RWPE1 (cell line): ENCODE results near the gene DDX5.

Experiments
- CTCF ChIA-PET: fragments of 350-600 bp; sonication (Branson Sonifier 250); formaldehyde crosslinking; extraction: SDS; loops from one replicate; lab custom pipeline; 2021; lab: Yijun Ruan, JAX
- POLR2A ChIA-PET: fragments of 400-600 bp; formaldehyde crosslinking; extraction: SDS; loops from one replicate; lab custom pipeline; 2020; ENCODE audit warnings: antibody characterized with exemption; ENCODE audit not compliant: low non-redundant PET; lab: Yijun Ruan, JAX
- DNase-seq: peaks from one replicate; pipeline ENCODE4 v3.0.0; 2012; ENCODE audit warnings: low spot score
- H3K27ac ChIP-seq: fragments of 450-650 bp; 2 replicates; pipeline ENCODE4 v1.5.1; 2017
- TF ChIP-seq, protein P1 (sequence below): fragments of 450-650 bp; conservative IDR thresholded peaks from 2 replicates; pipeline ENCODE4 v1.5.1; 2017; ENCODE audit warnings: low read depth, mild to moderate bottlenecking

DDX5 gene

GRCh38 chr17:64520359-64520758 lies 14.3 kb upstream of the DDX5 start:
- CTCF ChIA-PET = interaction anchor here (0.6 kb wide), 1 partner anchor 487 kb away, joined by 7 read pairs; no protein-coding TSS in a partner anchor
- no peak for DNase-seq
- TF ChIP-seq, protein P1, sequence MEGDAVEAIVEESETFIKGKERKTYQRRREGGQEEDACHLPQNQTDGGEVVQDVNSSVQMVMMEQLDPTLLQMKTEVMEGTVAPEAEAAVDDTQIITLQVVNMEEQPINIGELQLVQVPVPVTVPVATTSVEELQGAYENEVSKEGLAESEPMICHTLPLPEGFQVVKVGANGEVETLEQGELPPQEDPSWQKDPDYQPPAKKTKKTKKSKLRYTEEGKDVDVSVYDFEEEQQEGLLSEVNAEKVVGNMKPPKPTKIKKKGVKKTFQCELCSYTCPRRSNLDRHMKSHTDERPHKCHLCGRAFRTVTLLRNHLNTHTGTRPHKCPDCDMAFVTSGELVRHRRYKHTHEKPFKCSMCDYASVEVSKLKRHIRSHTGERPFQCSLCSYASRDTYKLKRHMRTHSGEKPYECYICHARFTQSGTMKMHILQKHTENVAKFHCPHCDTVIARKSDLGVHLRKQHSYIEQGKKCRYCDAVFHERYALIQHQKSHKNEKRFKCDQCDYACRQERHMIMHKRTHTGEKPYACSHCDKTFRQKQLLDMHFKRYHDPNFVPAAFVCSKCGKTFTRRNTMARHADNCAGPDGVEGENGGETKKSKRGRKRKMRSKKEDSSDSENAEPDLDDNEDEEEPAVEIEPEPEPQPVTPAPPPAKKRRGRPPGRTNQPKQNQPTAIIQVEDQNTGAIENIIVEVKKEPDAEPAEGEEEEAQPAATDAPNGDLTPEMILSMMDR = no peak
- no peak overlapping the region for H3K27ac ChIP-seq
- POLR2A ChIA-PET = no interaction called here

DNA sequence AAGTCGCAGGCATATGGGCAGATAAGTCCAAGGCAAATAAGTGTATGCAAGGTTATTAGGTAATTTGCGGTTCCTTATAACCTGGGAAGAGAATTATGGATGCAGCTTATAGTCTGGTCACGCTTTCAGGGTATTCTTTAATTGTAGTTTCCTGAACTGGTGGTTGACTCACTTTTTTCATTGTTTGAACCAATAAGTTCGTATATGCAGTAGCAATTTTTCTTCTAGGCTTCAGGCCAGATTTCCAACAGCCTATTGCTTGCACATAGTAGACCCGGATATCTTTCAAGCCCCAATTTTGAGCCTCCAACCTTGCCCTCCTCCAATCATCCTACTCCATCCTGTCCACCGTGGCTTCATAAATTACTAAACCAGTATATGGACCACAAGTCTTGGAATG lies 13.5 kb upstream of the DDX5 start:
- TF ChIP-seq, protein P1 = no peak
- no peak for DNase-seq
- ChIA-PET CTCF (interaction anchor here (0.6 kb wide), 1 partner anchor 486 kb away, joined by 7 read pairs; no protein-coding TSS in a partner anchor), POLR2A (no interaction called here)
- no peak overlapping the region for H3K27ac ChIP-seq

DNA sequence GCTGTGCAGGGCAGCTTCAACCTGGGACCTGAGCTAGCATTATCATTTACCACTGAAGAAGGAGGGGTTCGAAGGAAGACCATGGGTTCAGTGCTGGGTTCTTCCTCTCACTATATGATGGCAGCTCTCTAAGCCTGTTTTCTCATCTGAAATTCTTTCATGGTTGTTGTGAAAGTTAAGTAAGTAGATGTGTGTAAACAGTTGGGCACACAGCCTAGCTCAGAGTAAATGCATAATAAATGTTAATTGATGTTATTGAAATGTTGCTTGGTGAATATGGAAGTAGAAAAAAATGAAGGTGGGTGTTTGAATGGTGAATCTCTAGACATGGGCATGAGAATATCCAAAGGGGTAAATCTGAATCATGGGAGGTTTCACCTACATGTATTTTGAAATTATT lies 9.7 kb upstream of the DDX5 start:
- TF ChIP-seq, protein P1 = no peak
- ChIA-PET POLR2A (no interaction called here), CTCF (interaction anchor here (0.6 kb wide), 1 partner anchor 25 kb away, joined by 5 read pairs; no protein-coding TSS in a partner anchor)

DNA sequence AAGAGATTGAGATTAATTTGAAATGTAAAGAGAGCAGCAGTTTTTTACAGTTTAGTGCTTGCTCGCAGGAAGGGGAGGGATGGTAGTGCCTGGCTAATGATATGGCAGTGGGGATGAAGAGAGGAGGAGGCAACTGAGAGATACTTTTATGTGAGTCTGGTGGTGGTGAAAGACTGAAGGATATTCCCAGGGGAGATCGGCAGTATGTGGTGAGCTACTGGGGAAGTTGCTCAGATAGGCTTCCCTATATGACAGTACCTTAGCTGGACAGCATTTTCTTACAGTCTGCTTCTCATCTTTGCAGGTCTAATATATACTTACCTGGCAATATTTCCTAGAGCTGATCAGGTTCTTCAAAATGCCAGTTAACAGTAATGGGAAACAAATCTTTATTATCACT lies 9.3 kb upstream of the DDX5 start:
- H3K27ac ChIP-seq = no peak overlapping the region
- ChIA-PET POLR2A (no interaction called here), CTCF (interaction anchor here (0.6 kb wide), 1 partner anchor 25 kb away, joined by 5 read pairs; no protein-coding TSS in a partner anchor)
- TF ChIP-seq, protein P1 = no peak
- DNase-seq = no peak

More for the DNA sequence above, 9.7 kb upstream of the DDX5 start:
- DNase-seq = no peak
- no peak overlapping the region for H3K27ac ChIP-seq

DNA sequence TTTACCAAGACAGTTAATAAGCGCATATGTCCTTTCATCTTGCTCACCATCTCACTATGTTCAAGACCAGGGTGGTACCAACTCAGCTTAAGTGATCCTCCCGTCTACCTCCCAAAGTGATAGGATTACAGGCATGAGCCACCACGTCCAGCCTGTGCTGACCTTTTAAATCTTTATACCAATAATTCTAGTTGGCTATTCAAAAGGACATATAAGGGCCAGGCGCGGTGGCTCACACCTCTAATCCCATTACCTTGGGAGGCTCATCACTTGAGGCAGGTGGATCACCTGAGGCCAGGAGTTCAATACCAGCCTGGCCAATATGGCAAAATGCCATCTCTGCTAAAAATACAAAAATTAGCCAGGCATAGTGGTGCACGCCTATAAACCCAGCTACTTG lies 3.1 kb upstream of the DDX5 start:
- POLR2A ChIA-PET = no interaction called here
- H3K27ac ChIP-seq = no peak overlapping the region
- TF ChIP-seq, protein P1 = no peak
- CTCF ChIA-PET = no interaction called here
- DNase-seq = no peak

GRCh38 chr17:64508683-64509082 lies 2.6 kb upstream of the DDX5 start:
- TF ChIP-seq, protein P1 = no peak
- ChIA-PET CTCF (no interaction called here), POLR2A (no interaction called here)
- no peak for DNase-seq
- no peak overlapping the region for H3K27ac ChIP-seq
